Amniotic epithelial cell (primary cell): ENCODE results near the gene DNAAF8.

Source experiments
- DNase-seq: peaks from one replicate; pipeline ENCODE4 v3.0.0-alpha.2; 2010; ENCODE audit warnings: low read depth

DNAAF8 gene

GRCh38 chr16:4695473-4696171 lies 38.7 kb upstream of the DNAAF8 start:
- no peak for DNase-seq

GRCh38 chr16:4696172-4696904 lies 38.0 kb upstream of the DNAAF8 start:
- DNase-seq, result no peak

GRCh38 chr16:4696905-4697847 lies 37.2 kb upstream of the DNAAF8 start:
- DNase-seq, result no peak

- no peak for DNase-seq
Observed at GRCh38 chr16:4697848-4698291, 36.5 kb upstream of the DNAAF8 start.

GRCh38 chr16:4698321-4699045 lies 35.9 kb upstream of the DNAAF8 start:
- DNase-seq, result no peak

- no peak for DNase-seq
Observed at GRCh38 chr16:4699046-4699556, 35.2 kb upstream of the DNAAF8 start.

- DNase-seq, result no peak
Observed at GRCh38 chr16:4700380-4700996, 33.8 kb upstream of the DNAAF8 start.

GRCh38 chr16:4700997-4701743 lies 33.2 kb upstream of the DNAAF8 start:
- DNase-seq, result no peak

- DNase-seq, result no peak
Observed at GRCh38 chr16:4701791-4702465, 32.4 kb upstream of the DNAAF8 start.

GRCh38 chr16:4702466-4702808 lies 31.9 kb upstream of the DNAAF8 start:
- no peak for DNase-seq

GRCh38 chr16:4703906-4704305 lies 30.4 kb upstream of the DNAAF8 start:
- no peak for DNase-seq

- DNase-seq, result no peak
Observed at GRCh38 chr16:4704491-4704890, 29.8 kb upstream of the DNAAF8 start.

- no peak for DNase-seq
Observed at GRCh38 chr16:4704913-4705312, 29.4 kb upstream of the DNAAF8 start.

- no peak for DNase-seq
Observed at GRCh38 chr16:4706871-4707270, 27.5 kb upstream of the DNAAF8 start.

- peak; percentile 58 for DNase-seq
Observed at GRCh38 chr16:4709481-4709880, 24.9 kb upstream of the DNAAF8 start.

- DNase-seq, result no peak
Observed at GRCh38 chr16:4713663-4714501, 20.5 kb upstream of the DNAAF8 start.

GRCh38 chr16:4714996-4715395 lies 19.3 kb upstream of the DNAAF8 start:
- DNase-seq, result no peak

GRCh38 chr16:4718466-4718865 lies 15.9 kb upstream of the DNAAF8 start:
- DNase-seq, result no peak
